Mesenchymal stem cell (in vitro differentiated cells and primary cell): ENCODE data around the gene DOC2B.
"Not testable (repeated sequence)": the region's sequence is repeated elsewhere in the genome, so short reads cannot be mapped to it uniquely, and the experiment has no call there.

Experiments used
- DNase-seq: peaks from one replicate; pipeline ENCODE4 v3.0.0-alpha.2; 2013
- H2AFZ ChIP-seq: one replicate; pipeline ENCODE4 v1.6.1; 2013; ENCODE audit warnings: low read depth, mild to moderate bottlenecking, control low read depth, inconsistent platforms, low read length, moderate library complexity
- H2AK5ac ChIP-seq: 2 replicates; pipeline ENCODE4 v1.6.1; 2013; ENCODE audit warnings: low read length, moderate library complexity, mild to moderate bottlenecking, inconsistent platforms; ENCODE audit not compliant: severe bottlenecking
- H2BK120ac ChIP-seq: one replicate; pipeline ENCODE4 v1.6.1; 2013; ENCODE audit warnings: low read depth, mild to moderate bottlenecking, inconsistent platforms, low read length, moderate library complexity
- H2BK12ac ChIP-seq, 2 experiments: one replicate each; pipeline ENCODE4 v1.6.1; 2013; ENCODE audit warnings: inconsistent platforms in 2 of 2, low read length in 2 of 2, mild to moderate bottlenecking in 2 of 2, moderate library complexity in 2 of 2, control low read depth in 1 of 2
- H2BK15ac ChIP-seq: one replicate; pipeline ENCODE4 v1.6.1; 2013; ENCODE audit warnings: mild to moderate bottlenecking, low read depth, inconsistent platforms; ENCODE audit not compliant: poor library complexity, severe bottlenecking
- H2BK5ac ChIP-seq: 2 replicates; pipeline ENCODE4 v1.6.1; 2013; ENCODE audit warnings: low read depth, mild to moderate bottlenecking, low read length, control low read depth, inconsistent platforms; ENCODE audit not compliant: poor library complexity, severe bottlenecking
- H3K14ac ChIP-seq, 2 experiments: one replicate each; pipeline ENCODE4 v1.6.1; 2013; ENCODE audit warnings: inconsistent platforms in 2 of 2, low read length in 2 of 2, control low read depth in 1 of 2, mild to moderate bottlenecking in 1 of 2, moderate library complexity in 1 of 2
- H3K18ac ChIP-seq, 2 experiments: one replicate each; pipeline ENCODE4 v1.6.1; 2013; ENCODE audit warnings: inconsistent platforms in 2 of 2, low read length in 2 of 2, control low read depth in 1 of 2, low read depth in 1 of 2, mild to moderate bottlenecking in 1 of 2
- H3K23ac ChIP-seq, 2 experiments: one replicate each; pipeline ENCODE4 v1.6.1; 2013; ENCODE audit warnings: inconsistent platforms in 2 of 2, low read length in 2 of 2, mild to moderate bottlenecking in 2 of 2, moderate library complexity in 2 of 2, control low read depth in 1 of 2
- H3K27ac ChIP-seq: 2 replicates; pipeline ENCODE4 v1.5.1; 2013; ENCODE audit warnings: mild to moderate bottlenecking, moderate library complexity, low read length, control low read depth, inconsistent platforms; ENCODE audit not compliant: poor library complexity, severe bottlenecking
- H3K27me3 ChIP-seq, 2 experiments: 2 replicates each; pipeline versions ENCODE4 v1.6.1 to v1.7.0; 2013; ENCODE audit warnings: low read length in 2 of 2, mild to moderate bottlenecking in 2 of 2, moderate library complexity in 2 of 2, control low read depth in 1 of 2, inconsistent platforms in 1 of 2; ENCODE audit not compliant: control insufficient read depth in 1 of 2, insufficient read depth in 1 of 2
- H3K36me3 ChIP-seq, 2 experiments: 2 replicates each; pipeline versions ENCODE4 v1.6.1 to v1.7.0; 2013; ENCODE audit warnings: low read length in 2 of 2, control low read depth in 1 of 2, inconsistent platforms in 1 of 2, low read depth in 1 of 2, mild to moderate bottlenecking in 1 of 2; ENCODE audit not compliant: insufficient read depth in 2 of 2, control insufficient read depth in 1 of 2
- H3K4ac ChIP-seq, 2 experiments: one replicate each; pipeline ENCODE4 v1.6.1; 2013; ENCODE audit warnings: inconsistent platforms in 2 of 2, low read length in 2 of 2, mild to moderate bottlenecking in 2 of 2, moderate library complexity in 2 of 2, control low read depth in 1 of 2, low read depth in 1 of 2
- H3K4me1 ChIP-seq: 2 replicates; pipeline ENCODE4 v1.6.1; 2013; ENCODE audit warnings: low read depth, low read length, control low read depth; ENCODE audit not compliant: control insufficient read depth, insufficient read depth
- H3K4me2 ChIP-seq: 2 replicates; pipeline ENCODE4 v1.6.1; 2013; ENCODE audit warnings: low read length, mild to moderate bottlenecking, inconsistent platforms; ENCODE audit not compliant: poor library complexity, severe bottlenecking
- H3K4me3 ChIP-seq, 2 experiments: 2 replicates each; pipeline versions ENCODE4 v1.5.1 to v1.7.0; 2013; ENCODE audit warnings: low read length in 2 of 2, mild to moderate bottlenecking in 2 of 2, control low read depth in 1 of 2, low read depth in 1 of 2; ENCODE audit not compliant: insufficient read depth in 1 of 2
- H3K79me1 ChIP-seq: replicated peaks from 2 replicates; pipeline ENCODE4 v1.6.1; 2013; ENCODE audit warnings: mild to moderate bottlenecking, control low read depth, low read length, inconsistent platforms; ENCODE audit not compliant: poor library complexity, severe bottlenecking
- H3K9ac ChIP-seq: 2 replicates; pipeline ENCODE4 v1.7.0; 2013; ENCODE audit warnings: mild to moderate bottlenecking, low read length, moderate library complexity
- H3K9me3 ChIP-seq: 2 replicates; pipeline ENCODE4 v1.7.0; 2013; ENCODE audit warnings: mild to moderate bottlenecking, low read length; ENCODE audit not compliant: control insufficient read depth
- H4K8ac ChIP-seq: one replicate; pipeline ENCODE4 v1.6.1; 2013; ENCODE audit warnings: inconsistent platforms, mild to moderate bottlenecking, low read length, moderate library complexity
- H4K91ac ChIP-seq: one replicate; pipeline ENCODE4 v1.6.1; 2013; ENCODE audit warnings: mild to moderate bottlenecking, low read length, inconsistent platforms
- WGBS: methylation state at CpG from one replicate; pipeline ENCODE4 v1.1.7; 2013; ENCODE audit warnings: mixed read lengths; 5-methylcytosine and 5-hydroxymethylcytosine counted together

The DOC2B gene

GRCh38 chr17:142876-143784 is 38.3 kb downstream of the DOC2B start:
- H3K23ac ChIP-seq, result no peak overlapping the region
- H3K4me3 ChIP-seq, result no peak overlapping the region
- H3K27ac ChIP-seq, result no peak overlapping the region
- no peaks in the 10 kb centered on the region for H3K79me1 ChIP-seq
- no peak overlapping the region for H3K9ac ChIP-seq
- H2BK5ac ChIP-seq, result no peak overlapping the region
- no peak for DNase-seq
- H2AFZ ChIP-seq, result no peak overlapping the region
- H3K4ac ChIP-seq, result no peak overlapping the region
- H3K18ac ChIP-seq, result no peak overlapping the region
- H2AK5ac ChIP-seq, result no peak overlapping the region
- H3K14ac ChIP-seq, result no peak overlapping the region
- H2BK120ac ChIP-seq, result no peak overlapping the region
- H3K4me2 ChIP-seq, result peak overlapping the region; percentile 63
- H2BK12ac ChIP-seq, result no peak overlapping the region
- WGBS, result 79% methylated on average over 10 of the region's 23 CpGs
- peaks cover 4% of the 10 kb centered on the region for H3K4me1 ChIP-seq
- H4K8ac ChIP-seq, result no peak overlapping the region
- no peaks in the 10 kb centered on the region for H3K36me3 ChIP-seq
- no peak overlapping the region for H4K91ac ChIP-seq
- H2BK15ac ChIP-seq, result no peak overlapping the region
- H3K9me3 ChIP-seq, result no peaks in the 10 kb centered on the region
- H3K27me3 ChIP-seq, result peaks cover 7 to 22% of the 10 kb centered on the region in 2 experiments

- no peak overlapping the region for H3K14ac ChIP-seq
- no peaks in the 10 kb centered on the region for H3K79me1 ChIP-seq
- H3K23ac ChIP-seq, result no peak overlapping the region
- H4K91ac ChIP-seq, result no peak overlapping the region
- H2BK120ac ChIP-seq, result no peak overlapping the region
- peak; percentile 59 for DNase-seq
- no peak overlapping the region for H4K8ac ChIP-seq
- H2BK15ac ChIP-seq, result no peak overlapping the region
- 96% methylated on average over 22 of the region's 23 CpGs for WGBS
- H2BK5ac ChIP-seq, result no peak overlapping the region
- no peak overlapping the region for H3K18ac ChIP-seq
- H2AFZ ChIP-seq, result no peak overlapping the region
- no peak overlapping the region for H2BK12ac ChIP-seq
- no peak overlapping the region for H2AK5ac ChIP-seq
- H3K27me3 ChIP-seq, result peaks cover 7 to 18% of the 10 kb centered on the region in 2 experiments
- peaks cover 4% of the 10 kb centered on the region for H3K4me1 ChIP-seq
- H3K9ac ChIP-seq, result no peak overlapping the region
- no peak overlapping the region for H3K4me3 ChIP-seq
- H3K36me3 ChIP-seq, result no peaks in the 10 kb centered on the region
- no peak overlapping the region for H3K27ac ChIP-seq
- no peaks in the 10 kb centered on the region for H3K9me3 ChIP-seq
- H3K4me2 ChIP-seq, result no peak overlapping the region
- no peak overlapping the region for H3K4ac ChIP-seq
Observed at GRCh38 chr17:142102-142661, 39.3 kb downstream of the DOC2B start.

- H3K9me3 ChIP-seq, result not testable (repeated sequence)
- WGBS, result 100% methylated on average over 3 of the region's 22 CpGs
Observed at GRCh38 chr17:139401-140205, 41.8 kb downstream of the DOC2B start.

More at GRCh38 chr17:139401-140205, 41.8 kb downstream of the DOC2B start:
- not testable (repeated sequence) for H4K91ac ChIP-seq, H3K4me3 ChIP-seq, H3K9ac ChIP-seq, H3K23ac ChIP-seq, H3K79me1 ChIP-seq, H3K4ac ChIP-seq, H3K14ac ChIP-seq, H3K36me3 ChIP-seq, DNase-seq, H2AFZ ChIP-seq, H2BK5ac ChIP-seq, H3K27me3 ChIP-seq, H2BK120ac ChIP-seq, H3K18ac ChIP-seq, H4K8ac ChIP-seq, H3K4me2 ChIP-seq, H2AK5ac ChIP-seq, H3K4me1 ChIP-seq, H2BK12ac ChIP-seq, H3K27ac ChIP-seq, H2BK15ac ChIP-seq
